Activated CD8-positive, alpha-beta memory T cell treated with anti-CD3 and anti-CD28 coated beads, Interleukin-2, amount 10 ng/mL, durations not matched to agents 7 days and 5 days (primary cell): ENCODE measurements around the gene SALL2. TPM values are rescaled to one million over a fixed set of nuclear protein-coding genes. Genes with fewer than 3 reads are reported as not detected.

Source experiments
- ATAC-seq: fragments of 150-1000 bp; cut with Tn5 transposase; one replicate; pipeline ENCODE4 v1.10.0; 2021; ENCODE audit warnings: moderate library complexity
- CTCF ChIA-PET: fragments of 350-600 bp; sonication (Branson Sonifier 250); formaldehyde crosslinking; loops from one replicate; lab custom pipeline; 2021; ENCODE audit warnings: antibody characterized with exemption; lab: Charles Lee
- DNase-seq: peaks from one replicate; pipeline ENCODE4 v3.0.0-alpha.2; 2020
- H3K27ac Mint-ChIP-seq: one replicate; pipeline ENCODE4 v1.8.0; 2021; ENCODE audit warnings: mild to moderate bottlenecking, mixed read lengths
- H3K27me3 Mint-ChIP-seq: one replicate; pipeline ENCODE4 v1.8.0; 2021; ENCODE audit warnings: mixed read lengths
- H3K36me3 Mint-ChIP-seq: one replicate; pipeline ENCODE4 v1.8.0; 2021; ENCODE audit warnings: mild to moderate bottlenecking, mixed read lengths
- H3K4me1 Mint-ChIP-seq: one replicate; pipeline ENCODE4 v1.8.0; 2021; ENCODE audit warnings: mixed read lengths
- H3K4me3 Mint-ChIP-seq: one replicate; pipeline ENCODE4 v1.8.0; 2021; ENCODE audit warnings: mild to moderate bottlenecking, moderate library complexity, mixed read lengths
- H3K9me3 Mint-ChIP-seq: one replicate; pipeline ENCODE4 v1.8.0; 2022; ENCODE audit warnings: low read depth, mixed read lengths
- total RNA-seq, 2 experiments: library from RNA; stranded (reverse); gene quantifications; one replicate each; pipeline ENCODE4 v1.2.3, GENCODE V29; 2021

SALL2 gene
- total RNA-seq, 2 experiments from 2014 or later = 1.3 to 1.5 TPM

GRCh38 chr14:21523203-21523602, 2.9 kb downstream of the SALL2 start:
- CTCF ChIA-PET = no interaction called here
- no peak for ATAC-seq
- Mint-ChIP-seq H3K9me3 (no peaks in the 10 kb centered on the region), H3K27me3 (peaks cover 19% of the 10 kb centered on the region), H3K4me1 (peaks cover 13% of the 10 kb centered on the region), H3K36me3 (no peaks in the 10 kb centered on the region), H3K27ac (no peak overlapping the region), H3K4me3 (no peak overlapping the region)
- DNase-seq = no peak

GRCh38 chr14:21521501-21521900, 4.6 kb downstream of the SALL2 start:
- H3K36me3 Mint-ChIP-seq = no peaks in the 10 kb centered on the region
- no peak for ATAC-seq
- DNase-seq = no peak
- peaks cover 19% of the 10 kb centered on the region for H3K27me3 Mint-ChIP-seq
- no peaks in the 10 kb centered on the region for H3K9me3 Mint-ChIP-seq
- no peak overlapping the region for H3K4me3 Mint-ChIP-seq
- H3K27ac Mint-ChIP-seq = no peak overlapping the region
- H3K4me1 Mint-ChIP-seq = peaks cover 6% of the 10 kb centered on the region
- CTCF ChIA-PET = no interaction called here

- Mint-ChIP-seq H3K36me3 (no peaks in the 10 kb centered on the region), H3K4me1 (peaks cover 6% of the 10 kb centered on the region), H3K27ac (no peak overlapping the region), H3K27me3 (peaks cover 19% of the 10 kb centered on the region), H3K4me3 (no peak overlapping the region), H3K9me3 (no peaks in the 10 kb centered on the region)
- DNase-seq = no peak
- ATAC-seq = no peak
- CTCF ChIA-PET = no interaction called here
Measured at GRCh38 chr14:21520767-21521166, 5.4 kb downstream of the SALL2 start.

GRCh38 chr14:21518725-21519124, 7.4 kb downstream of the SALL2 start:
- H3K27me3 Mint-ChIP-seq = peaks cover 19% of the 10 kb centered on the region
- no peaks in the 10 kb centered on the region for H3K9me3 Mint-ChIP-seq
- peaks cover 4% of the 10 kb centered on the region for H3K4me1 Mint-ChIP-seq
- no peak overlapping the region for H3K4me3 Mint-ChIP-seq
- H3K36me3 Mint-ChIP-seq = no peaks in the 10 kb centered on the region
- ATAC-seq (no peak), DNase-seq (no peak)
- H3K27ac Mint-ChIP-seq = no peak overlapping the region
- CTCF ChIA-PET = interaction anchor here (1.8 kb wide), 1 partner anchor 20 kb away, joined by 5 read pairs; no protein-coding TSS in a partner anchor

GRCh38 chr14:21514341-21514740, 11.8 kb downstream of the SALL2 start:
- ATAC-seq (no peak), DNase-seq (no peak)
- H3K27ac Mint-ChIP-seq = no peak overlapping the region
- CTCF ChIA-PET = interaction anchor here (6.0 kb wide), 1 partner anchor 16 kb away, joined by 45 read pairs; no protein-coding TSS in a partner anchor
- H3K4me3 Mint-ChIP-seq = no peak overlapping the region
- H3K27me3 Mint-ChIP-seq = peaks cover 7% of the 10 kb centered on the region
- no peaks in the 10 kb centered on the region for H3K9me3 Mint-ChIP-seq
- peaks cover 3% of the 10 kb centered on the region for H3K36me3 Mint-ChIP-seq
- H3K4me1 Mint-ChIP-seq = peaks cover 17% of the 10 kb centered on the region

GRCh38 chr14:21510735-21511657, 15.2 kb downstream of the SALL2 start, which contains the start of gene METTL3:
Gene METTL3 (minus strand): TSS chr14:21511340. CDS start chr14:21511223, 117 bp downstream.
- CTCF ChIA-PET = interaction anchor here (0.6 to 6.0 kb wide), 11 partner anchors 9 to 1255 kb away, joined by 3 to 45 read pairs (median 3); partner anchors contain the start of genes CHD8, OXA1L, RAB2B and SALL2
- H3K27ac Mint-ChIP-seq = peak within 1 kb of the TSS; percentile 98
- DNase-seq (peak; percentile 97), ATAC-seq (peak; percentile 99)
- no peaks in the 10 kb centered on the region for H3K27me3 Mint-ChIP-seq
- peaks cover 38% of the 10 kb centered on the region for H3K4me1 Mint-ChIP-seq
- no peaks in the 10 kb centered on the region for H3K9me3 Mint-ChIP-seq
- peaks cover 20% of the 10 kb centered on the region for H3K36me3 Mint-ChIP-seq
- H3K4me3 Mint-ChIP-seq = peak within 1 kb of the TSS; percentile 96

GRCh38 chr14:21509432-21510143, 16.6 kb downstream of the SALL2 start:
- CTCF ChIA-PET = interaction anchor here (2.9 to 6.0 kb wide), 2 partner anchors 11 to 32 kb away, joined by 25 to 45 read pairs; partner anchors contain the start of genes RAB2B and TOX4
- peak overlapping the region; percentile 96 for H3K4me3 Mint-ChIP-seq
- H3K27me3 Mint-ChIP-seq = no peaks in the 10 kb centered on the region
- H3K9me3 Mint-ChIP-seq = no peaks in the 10 kb centered on the region
- peaks cover 27% of the 10 kb centered on the region for H3K36me3 Mint-ChIP-seq
- H3K27ac Mint-ChIP-seq = peak overlapping the region; percentile 98
- no peak for DNase-seq
- no peak for ATAC-seq
- H3K4me1 Mint-ChIP-seq = peaks cover 47% of the 10 kb centered on the region

GRCh38 chr14:21506557-21506956, 19.6 kb downstream of the SALL2 start:
- CTCF ChIA-PET = interaction anchor here (1.6 kb wide), 1 partner anchor 50 kb away, joined by 3 read pairs; no protein-coding TSS in a partner anchor
- peaks cover 58% of the 10 kb centered on the region for H3K4me1 Mint-ChIP-seq
- DNase-seq = no peak
- no peak for ATAC-seq
- H3K9me3 Mint-ChIP-seq = no peaks in the 10 kb centered on the region
- H3K4me3 Mint-ChIP-seq = no peak overlapping the region
- H3K27me3 Mint-ChIP-seq = no peaks in the 10 kb centered on the region
- no peak overlapping the region for H3K27ac Mint-ChIP-seq
- H3K36me3 Mint-ChIP-seq = peaks cover 46% of the 10 kb centered on the region

GRCh38 chr14:21505012-21505553, 21.1 kb downstream of the SALL2 start:
- H3K9me3 Mint-ChIP-seq = no peaks in the 10 kb centered on the region
- ATAC-seq (peak; percentile 77), DNase-seq (peak; percentile 62)
- CTCF ChIA-PET = interaction anchor here (1.2 kb wide), 1 partner anchor 28 kb away, joined by 4 read pairs; the partner anchor contains the start of gene TOX4
- H3K27ac Mint-ChIP-seq = peak overlapping the region; percentile 85
- peak overlapping the region; percentile 54 for H3K4me3 Mint-ChIP-seq
- H3K27me3 Mint-ChIP-seq = no peaks in the 10 kb centered on the region
- H3K36me3 Mint-ChIP-seq = peaks cover 55% of the 10 kb centered on the region
- peaks cover 59% of the 10 kb centered on the region for H3K4me1 Mint-ChIP-seq

GRCh38 chr14:21503376-21503775, 22.8 kb downstream of the SALL2 start:
- ATAC-seq (no peak), DNase-seq (no peak)
- H3K27me3 Mint-ChIP-seq = no peaks in the 10 kb centered on the region
- CTCF ChIA-PET = interaction anchor here (1.0 to 5.6 kb wide), 2 partner anchors 25 to 56 kb away, joined by 3 to 29 read pairs; partner anchors contain the start of genes RAB2B and TOX4
- no peaks in the 10 kb centered on the region for H3K9me3 Mint-ChIP-seq
- no peak overlapping the region for H3K4me3 Mint-ChIP-seq
- H3K27ac Mint-ChIP-seq = peak overlapping the region; percentile 56
- peaks cover 55% of the 10 kb centered on the region for H3K4me1 Mint-ChIP-seq
- peaks cover 66% of the 10 kb centered on the region for H3K36me3 Mint-ChIP-seq

GRCh38 chr14:21501568-21501967, 24.6 kb downstream of the SALL2 start:
- Mint-ChIP-seq H3K4me1 (peaks cover 46% of the 10 kb centered on the region), H3K27me3 (no peaks in the 10 kb centered on the region), H3K4me3 (no peak overlapping the region), H3K36me3 (peaks cover 66% of the 10 kb centered on the region), H3K9me3 (no peaks in the 10 kb centered on the region), H3K27ac (peak overlapping the region; percentile 63)
- ATAC-seq (no peak), DNase-seq (no peak)
- CTCF ChIA-PET = interaction anchor here (1.6 to 5.6 kb wide), 3 partner anchors 10 to 23 kb away, joined by 4 to 29 read pairs (median 4); partner anchors contain the start of genes METTL3, RAB2B and TOX4

GRCh38 chr14:21498540-21499526, 27.3 kb downstream of the SALL2 start:
- H3K9me3 Mint-ChIP-seq = no peaks in the 10 kb centered on the region
- H3K4me3 Mint-ChIP-seq = no peak overlapping the region
- CTCF ChIA-PET = interaction anchor here (0.6 to 5.6 kb wide), 19 partner anchors 8 to 1071 kb away, joined by 3 to 49 read pairs (median 5); partner anchors contain the start of genes CHD8, METTL3, RAB2B and SALL2
- H3K4me1 Mint-ChIP-seq = peaks cover 30% of the 10 kb centered on the region
- DNase-seq (no peak), ATAC-seq (peak; percentile 75)
- peaks cover 76% of the 10 kb centered on the region for H3K36me3 Mint-ChIP-seq
- no peaks in the 10 kb centered on the region for H3K27me3 Mint-ChIP-seq
- peak overlapping the region; percentile 62 for H3K27ac Mint-ChIP-seq
